ENCODE results near the gene CALHM4. TPM values are rescaled to one million over a fixed set of nuclear protein-coding genes. Genes with fewer than 3 reads are reported as not detected.

CALHM4 gene
- total RNA-seq, 1 experiment from 2014 or later = 1.8 TPM

DNA sequence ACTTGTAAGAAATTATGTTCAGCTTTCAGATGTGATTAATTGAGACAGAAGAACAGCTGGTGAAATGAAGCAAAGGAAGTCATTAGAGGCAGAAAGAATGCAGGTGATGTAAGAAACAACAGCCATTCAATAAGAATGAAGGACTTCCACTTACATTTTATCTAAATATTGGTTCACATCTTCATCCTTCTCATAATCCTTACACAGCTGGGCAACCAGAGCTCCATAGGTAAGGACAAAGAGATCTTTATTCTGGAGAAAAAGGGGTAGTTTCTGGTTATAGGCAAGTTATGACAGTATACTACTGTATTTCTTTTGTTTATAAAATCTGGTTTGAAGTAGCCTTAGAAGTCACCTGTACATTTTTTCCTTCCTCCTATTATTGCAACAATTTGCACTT lies 10.4 kb upstream of the CALHM4 start:
- TF ChIP-seq, protein P1, sequence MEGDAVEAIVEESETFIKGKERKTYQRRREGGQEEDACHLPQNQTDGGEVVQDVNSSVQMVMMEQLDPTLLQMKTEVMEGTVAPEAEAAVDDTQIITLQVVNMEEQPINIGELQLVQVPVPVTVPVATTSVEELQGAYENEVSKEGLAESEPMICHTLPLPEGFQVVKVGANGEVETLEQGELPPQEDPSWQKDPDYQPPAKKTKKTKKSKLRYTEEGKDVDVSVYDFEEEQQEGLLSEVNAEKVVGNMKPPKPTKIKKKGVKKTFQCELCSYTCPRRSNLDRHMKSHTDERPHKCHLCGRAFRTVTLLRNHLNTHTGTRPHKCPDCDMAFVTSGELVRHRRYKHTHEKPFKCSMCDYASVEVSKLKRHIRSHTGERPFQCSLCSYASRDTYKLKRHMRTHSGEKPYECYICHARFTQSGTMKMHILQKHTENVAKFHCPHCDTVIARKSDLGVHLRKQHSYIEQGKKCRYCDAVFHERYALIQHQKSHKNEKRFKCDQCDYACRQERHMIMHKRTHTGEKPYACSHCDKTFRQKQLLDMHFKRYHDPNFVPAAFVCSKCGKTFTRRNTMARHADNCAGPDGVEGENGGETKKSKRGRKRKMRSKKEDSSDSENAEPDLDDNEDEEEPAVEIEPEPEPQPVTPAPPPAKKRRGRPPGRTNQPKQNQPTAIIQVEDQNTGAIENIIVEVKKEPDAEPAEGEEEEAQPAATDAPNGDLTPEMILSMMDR (IDR thresholded peaks at IDR 0.05; ENCODE audit: insufficient read depth in 1 of 2, low read depth in 1 of 2, low read length in 1 of 2, severe bottlenecking in 1 of 2, unreplicated experiment in 1 of 2) = no peak
- H3K9me3 Mint-ChIP-seq (ENCODE audit: unreplicated experiment) = no peaks in the 10 kb centered on the region
- H3K27ac Mint-ChIP-seq (ENCODE audit: unreplicated experiment) = no peak overlapping the region
- no TSS peak for BruUV-seq (replicated peaks)
- Histone ChIP-seq H3K4me3 (ENCODE audit: low read depth, low read length) (no peak overlapping the region), H3K4me1 (no peaks in the 10 kb centered on the region), H3K27me3 (replicated peaks; ENCODE audit: control insufficient read depth, insufficient read depth, low read length) (no peaks in the 10 kb centered on the region), H3K9me3 (no peaks in the 10 kb centered on the region), H3K36me3 (ENCODE audit: control insufficient read depth, insufficient read depth, low read length) (no peaks in the 10 kb centered on the region)
- ChIA-PET POLR2A (no interaction called here), CTCF (no interaction called here)
- no peak overlapping the region for H3K4me3 Mint-ChIP-seq (ENCODE audit: unreplicated experiment)
- DNase-seq = no peak
- no peaks in the 10 kb centered on the region for H3K27me3 Mint-ChIP-seq (ENCODE audit: insufficient read depth, unreplicated experiment)
- H3K4me1 Mint-ChIP-seq (ENCODE audit: low read depth, unreplicated experiment) = no peaks in the 10 kb centered on the region
- intact Hi-C loops (cut with micrococcal nuclease; ENCODE audit: unreplicated experiment) = no loop called here
- no peaks in the 10 kb centered on the region for H3K36me3 Mint-ChIP-seq (ENCODE audit: insufficient read depth, unreplicated experiment)

DNA sequence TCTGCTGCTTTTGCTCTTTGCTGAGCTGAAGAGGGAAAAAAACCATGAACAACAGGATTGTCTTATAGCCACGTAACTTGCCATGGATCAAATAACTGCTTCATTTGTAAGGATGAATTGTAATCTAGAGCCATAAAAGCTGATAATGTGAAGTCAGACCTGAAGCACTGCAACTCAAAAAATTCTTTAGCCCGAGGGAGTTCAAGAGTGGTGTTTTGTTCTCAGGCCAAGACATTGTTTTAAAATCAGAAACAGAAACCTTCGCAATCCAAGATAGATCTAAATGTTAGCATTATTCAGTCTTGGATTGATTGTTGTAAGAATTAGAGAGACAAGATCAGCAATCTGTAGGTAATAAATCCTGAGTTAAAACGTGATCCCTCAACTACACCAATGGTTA lies 7.9 kb upstream of the CALHM4 start, which contains the start of gene TRAPPC3L:
Gene TRAPPC3L (minus strand): TSS at position 34 of the 400 bp plus-strand sequence. CDS start 170 bp downstream, outside the sequence.
- H3K27me3 Mint-ChIP-seq (ENCODE audit: insufficient read depth, unreplicated experiment) = no peaks in the 10 kb centered on the region
- no peaks in the 10 kb centered on the region for H3K9me3 ChIP-seq
- BruUV-seq (replicated peaks) = no TSS peak
- no peaks in the 10 kb centered on the region for H3K27me3 ChIP-seq (replicated peaks; ENCODE audit: control insufficient read depth, insufficient read depth, low read length)
- no peak within 1 kb of the TSS for H3K4me3 ChIP-seq (ENCODE audit: low read depth, low read length)
- TF ChIP-seq, protein P1 (IDR thresholded peaks at IDR 0.05; ENCODE audit: insufficient read depth in 1 of 2, low read depth in 1 of 2, low read length in 1 of 2, severe bottlenecking in 1 of 2, unreplicated experiment in 1 of 2) = no peak
- no peak within 1 kb of the TSS for H3K27ac Mint-ChIP-seq (ENCODE audit: unreplicated experiment)
- no peak for DNase-seq
- H3K36me3 Mint-ChIP-seq (ENCODE audit: insufficient read depth, unreplicated experiment) = no peaks in the 10 kb centered on the region
- no peak within 1 kb of the TSS for H3K4me3 Mint-ChIP-seq (ENCODE audit: unreplicated experiment)
- H3K9me3 Mint-ChIP-seq (ENCODE audit: unreplicated experiment) = no peaks in the 10 kb centered on the region
- ChIA-PET POLR2A (no interaction called here), CTCF (interaction anchor here (0.6 kb wide), 1 partner anchor 209 kb away, joined by 3 read pairs; no protein-coding TSS in a partner anchor)
- intact Hi-C loops (cut with micrococcal nuclease; ENCODE audit: unreplicated experiment) = no loop called here
- H3K4me1 Mint-ChIP-seq (ENCODE audit: low read depth, unreplicated experiment) = peaks cover 5% of the 10 kb centered on the region
- no peaks in the 10 kb centered on the region for H3K36me3 ChIP-seq (ENCODE audit: control insufficient read depth, insufficient read depth, low read length)
- no peaks in the 10 kb centered on the region for H3K4me1 ChIP-seq

DNA sequence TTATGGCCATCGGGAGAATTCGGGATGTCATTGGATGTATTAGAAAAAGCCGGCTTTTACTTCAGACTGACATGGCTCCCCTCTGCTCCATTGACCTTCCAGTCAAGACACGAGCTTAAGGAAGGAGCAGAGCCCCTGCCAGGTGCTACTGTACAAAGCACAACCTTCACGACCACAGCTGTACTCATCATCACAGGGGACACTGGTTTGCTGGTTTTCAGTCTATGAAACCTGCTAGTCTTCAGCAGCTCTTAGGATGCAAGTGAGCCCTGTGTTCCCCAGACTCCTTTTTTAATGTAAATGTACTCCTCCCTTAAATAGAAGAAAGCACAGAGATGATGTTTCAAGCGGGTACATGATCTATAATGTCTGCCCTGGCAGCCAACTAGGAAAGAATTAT lies 6.2 kb upstream of the CALHM4 start:
- Mint-ChIP-seq H3K4me3 (ENCODE audit: unreplicated experiment) (no peak overlapping the region), H3K27me3 (ENCODE audit: insufficient read depth, unreplicated experiment) (no peaks in the 10 kb centered on the region), H3K9me3 (ENCODE audit: unreplicated experiment) (no peaks in the 10 kb centered on the region), H3K4me1 (ENCODE audit: low read depth, unreplicated experiment) (peaks cover 11% of the 10 kb centered on the region), H3K27ac (ENCODE audit: unreplicated experiment) (no peak overlapping the region), H3K36me3 (ENCODE audit: insufficient read depth, unreplicated experiment) (no peaks in the 10 kb centered on the region)
- no peaks in the 10 kb centered on the region for H3K4me1 ChIP-seq
- no peak overlapping the region for H3K4me3 ChIP-seq (ENCODE audit: low read depth, low read length)
- no peak for DNase-seq
- no TSS peak for BruUV-seq (replicated peaks)
- ChIA-PET CTCF (no interaction called here), POLR2A (no interaction called here)
- no peaks in the 10 kb centered on the region for H3K9me3 ChIP-seq
- H3K36me3 ChIP-seq (ENCODE audit: control insufficient read depth, insufficient read depth, low read length) = no peaks in the 10 kb centered on the region
- no peaks in the 10 kb centered on the region for H3K27me3 ChIP-seq (replicated peaks; ENCODE audit: control insufficient read depth, insufficient read depth, low read length)
- TF ChIP-seq, protein P1 (IDR thresholded peaks at IDR 0.05; ENCODE audit: insufficient read depth in 1 of 2, low read depth in 1 of 2, low read length in 1 of 2, severe bottlenecking in 1 of 2, unreplicated experiment in 1 of 2) = no peak
- intact Hi-C loops (cut with micrococcal nuclease; ENCODE audit: unreplicated experiment) = no loop called here
